NT2/D1 (cell line): ENCODE data around the gene UBAP1L.

Source experiments
- YY1 ChIP-seq: IDR thresholded peaks from 2 replicates; pipeline ENCODE4 v1.6.1; 2011; ENCODE audit not compliant: insufficient read length, insufficient read depth
- ZNF274 ChIP-seq: IDR thresholded peaks from 2 replicates; pipeline ENCODE4 v1.6.1; 2011; ENCODE audit warnings: mild to moderate bottlenecking, low read depth, low read length

DNA sequence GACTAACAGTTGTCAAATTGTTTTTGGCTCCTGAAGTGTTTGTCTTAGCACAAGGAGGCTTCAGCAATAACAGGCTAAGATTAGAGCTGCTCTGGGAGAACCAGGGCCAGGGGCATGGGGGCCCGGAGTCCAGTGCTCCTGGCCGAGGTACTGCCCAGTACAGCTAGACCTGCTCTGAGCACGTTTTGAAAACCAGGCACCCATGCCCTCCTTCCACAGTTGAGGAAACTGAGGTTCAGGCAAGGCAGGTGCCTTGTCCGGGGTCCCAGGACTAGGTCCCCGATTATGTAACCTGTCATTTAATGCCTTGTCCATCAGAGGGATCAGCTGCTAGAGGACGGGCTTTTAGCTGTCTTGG is 19.3 kb downstream of the UBAP1L start:
- TF ChIP-seq ZNF274 (no peak), YY1 (no peak)
